Mesendoderm (in vitro differentiated cells): ENCODE measurements around the gene ZAR1L.
A peak's percentile ranks its signal among the peaks of the same experiment; 100 is the strongest.

Source experiments
- DNase-seq: peaks from one replicate; pipeline ENCODE4 v3.0.0; 2013
- H2AK5ac ChIP-seq: 2 replicates; pipeline ENCODE4 v1.6.1; 2013; ENCODE audit warnings: low read length, inconsistent platforms
- H2BK120ac ChIP-seq: 2 replicates; pipeline ENCODE4 v1.6.1; 2013; ENCODE audit warnings: low read depth, mild to moderate bottlenecking, low read length, moderate library complexity, mixed read lengths
- H2BK15ac ChIP-seq: replicated peaks from 2 replicates; pipeline ENCODE4 v1.6.1; 2013; ENCODE audit warnings: low read depth, mild to moderate bottlenecking, moderate library complexity
- H2BK5ac ChIP-seq: 2 replicates; pipeline ENCODE4 v1.6.1; 2013; ENCODE audit warnings: low read length, inconsistent platforms
- H3K18ac ChIP-seq: 2 replicates; pipeline ENCODE4 v1.6.1; 2013; ENCODE audit warnings: mild to moderate bottlenecking, low read length, mixed read lengths
- H3K23ac ChIP-seq: one replicate; pipeline ENCODE4 v1.6.1; 2013; ENCODE audit warnings: low read length
- H3K27ac ChIP-seq: 2 replicates; pipeline ENCODE4 v1.5.1; 2013; ENCODE audit warnings: low read depth, mild to moderate bottlenecking, inconsistent platforms, low read length, moderate library complexity
- H3K27me3 ChIP-seq: 2 replicates; pipeline ENCODE4 v1.6.1; 2013; ENCODE audit warnings: low read length, control low read depth, mild to moderate bottlenecking, inconsistent platforms; ENCODE audit not compliant: insufficient read depth, poor library complexity
- H3K36me3 ChIP-seq: 2 replicates; pipeline ENCODE4 v1.6.1; 2013; ENCODE audit warnings: low read length, inconsistent platforms; ENCODE audit not compliant: control insufficient read depth, insufficient read depth
- H3K4ac ChIP-seq: one replicate; pipeline ENCODE4 v1.6.1; 2013; ENCODE audit warnings: low read depth, mild to moderate bottlenecking, low read length, moderate library complexity
- H3K4me1 ChIP-seq: 2 replicates; pipeline ENCODE4 v1.6.1; 2013; ENCODE audit warnings: low read depth, low read length, inconsistent platforms; ENCODE audit not compliant: control insufficient read depth
- H3K4me2 ChIP-seq: 2 replicates; pipeline ENCODE4 v1.6.1; 2013; ENCODE audit warnings: low read length
- H3K4me3 ChIP-seq: 2 replicates; pipeline ENCODE4 v1.5.1; 2013; ENCODE audit warnings: mild to moderate bottlenecking, low read length
- H3K56ac ChIP-seq: one replicate; pipeline ENCODE4 v1.6.1; 2013; ENCODE audit warnings: low read length
- H3K79me1 ChIP-seq: 2 replicates; pipeline ENCODE4 v1.6.1; 2013; ENCODE audit warnings: low read length, inconsistent platforms
- H3K79me2 ChIP-seq: 2 replicates; pipeline ENCODE4 v1.6.1; 2013; ENCODE audit warnings: mild to moderate bottlenecking, low read length; ENCODE audit not compliant: control insufficient read depth, insufficient read depth
- H3K9ac ChIP-seq: 2 replicates; pipeline ENCODE4 v1.6.1; 2013; ENCODE audit warnings: low read length, inconsistent platforms
- H4K5ac ChIP-seq: one replicate; pipeline ENCODE4 v1.6.1; 2013; ENCODE audit warnings: low read length
- H4K8ac ChIP-seq: one replicate; pipeline ENCODE4 v1.6.1; 2013; ENCODE audit warnings: low read depth, mild to moderate bottlenecking, control low read depth, low read length, moderate library complexity
- WGBS: extraction: QIAGEN DNeasy Blood & Tissue Kit; methylation state at CpG from one replicate; pipeline ENCODE4 v1.1.7; 2013; ENCODE audit warnings: low lambda C conversion rate, missing lambda C conversion rate; ENCODE audit not compliant: insufficient coverage; ENCODE audit errors: extremely low coverage; 5-methylcytosine and 5-hydroxymethylcytosine counted together

The ZAR1L gene

DNA sequence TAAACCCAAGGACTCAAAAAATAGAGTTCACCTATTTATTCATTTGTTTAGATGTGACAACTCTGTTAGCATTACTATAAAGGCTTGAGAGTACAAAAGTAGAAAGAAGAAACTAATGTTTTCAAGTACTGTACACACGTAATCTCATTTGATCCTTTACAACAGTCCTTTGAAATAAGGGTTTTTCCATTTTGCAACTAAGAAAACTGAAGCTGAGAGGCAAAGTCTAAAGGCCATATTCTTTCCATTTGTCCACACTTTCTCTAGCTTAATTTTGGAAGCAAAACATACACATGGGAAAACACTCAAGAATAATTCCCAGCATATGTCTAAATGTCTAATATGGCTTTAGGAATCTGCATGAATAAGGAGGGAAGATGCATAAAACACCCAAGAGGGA lies 34.1 kb downstream of the ZAR1L start:
- H3K4me3 ChIP-seq, result no peak overlapping the region
- H2AK5ac ChIP-seq, result no peak overlapping the region
- H3K79me2 ChIP-seq, result no peaks in the 10 kb centered on the region
- H3K4ac ChIP-seq, result no peak overlapping the region
- no peaks in the 10 kb centered on the region for H3K27me3 ChIP-seq
- no CpG with 5 or more reads among the region's 1 CpG for WGBS
- no peak overlapping the region for H2BK120ac ChIP-seq
- H4K5ac ChIP-seq, result no peak overlapping the region
- no peak overlapping the region for H3K18ac ChIP-seq
- no peak overlapping the region for H3K4me2 ChIP-seq
- no peaks in the 10 kb centered on the region for H3K4me1 ChIP-seq
- DNase-seq, result no peak
- no peak overlapping the region for H3K27ac ChIP-seq
- H3K79me1 ChIP-seq, result no peaks in the 10 kb centered on the region
- no peak overlapping the region for H2BK15ac ChIP-seq
- H3K56ac ChIP-seq, result no peak overlapping the region
- no peak overlapping the region for H2BK5ac ChIP-seq
- H4K8ac ChIP-seq, result no peak overlapping the region
- H3K23ac ChIP-seq, result no peak overlapping the region
- no peak overlapping the region for H3K9ac ChIP-seq
- H3K36me3 ChIP-seq, result no peaks in the 10 kb centered on the region

- no CpG with 5 or more reads among the region's 3 CpGs for WGBS
- peak; percentile 53 for DNase-seq
Observed at GRCh38 chr13:32278426-32278825, 36.7 kb downstream of the ZAR1L start.

GRCh38 chr13:32277839-32278238 lies 37.3 kb downstream of the ZAR1L start:
- no peaks in the 10 kb centered on the region for H3K79me1 ChIP-seq
- H3K4me1 ChIP-seq, result no peaks in the 10 kb centered on the region
- H2AK5ac ChIP-seq, result no peak overlapping the region
- H4K5ac ChIP-seq, result no peak overlapping the region
- DNase-seq, result peak; percentile 13
- no peak overlapping the region for H2BK5ac ChIP-seq
- H3K18ac ChIP-seq, result no peak overlapping the region
- no peak overlapping the region for H4K8ac ChIP-seq
- H3K4me2 ChIP-seq, result no peak overlapping the region
- no peak overlapping the region for H3K56ac ChIP-seq
- H3K23ac ChIP-seq, result no peak overlapping the region
- no peak overlapping the region for H3K27ac ChIP-seq
- H3K27me3 ChIP-seq, result no peaks in the 10 kb centered on the region
- H2BK120ac ChIP-seq, result no peak overlapping the region
- no peak overlapping the region for H3K4me3 ChIP-seq
- no CpG with 5 or more reads among the region's 1 CpG for WGBS
- no peak overlapping the region for H3K4ac ChIP-seq
- H3K9ac ChIP-seq, result no peak overlapping the region
- H3K36me3 ChIP-seq, result no peaks in the 10 kb centered on the region
- H3K79me2 ChIP-seq, result no peaks in the 10 kb centered on the region
- no peak overlapping the region for H2BK15ac ChIP-seq

More at GRCh38 chr13:32278426-32278825, 36.7 kb downstream of the ZAR1L start:
- Histone ChIP-seq H2BK15ac (no peak overlapping the region), H2BK120ac (no peak overlapping the region), H3K27me3 (no peaks in the 10 kb centered on the region), H4K8ac (no peak overlapping the region), H4K5ac (no peak overlapping the region), H3K4me3 (no peak overlapping the region), H3K4me1 (no peaks in the 10 kb centered on the region), H3K27ac (no peak overlapping the region), H3K18ac (no peak overlapping the region), H3K4ac (no peak overlapping the region), H3K23ac (no peak overlapping the region), H2AK5ac (no peak overlapping the region), H3K36me3 (no peaks in the 10 kb centered on the region), H2BK5ac (no peak overlapping the region), H3K56ac (no peak overlapping the region), H3K4me2 (no peak overlapping the region), H3K79me1 (no peaks in the 10 kb centered on the region), H3K9ac (no peak overlapping the region), H3K79me2 (no peaks in the 10 kb centered on the region)

- no peaks in the 10 kb centered on the region for H3K36me3 ChIP-seq
- DNase-seq, result no peak
- no CpG with 5 or more reads among the region's 4 CpGs for WGBS
Observed at GRCh38 chr13:32272021-32272683, 43.0 kb downstream of the ZAR1L start.

DNA sequence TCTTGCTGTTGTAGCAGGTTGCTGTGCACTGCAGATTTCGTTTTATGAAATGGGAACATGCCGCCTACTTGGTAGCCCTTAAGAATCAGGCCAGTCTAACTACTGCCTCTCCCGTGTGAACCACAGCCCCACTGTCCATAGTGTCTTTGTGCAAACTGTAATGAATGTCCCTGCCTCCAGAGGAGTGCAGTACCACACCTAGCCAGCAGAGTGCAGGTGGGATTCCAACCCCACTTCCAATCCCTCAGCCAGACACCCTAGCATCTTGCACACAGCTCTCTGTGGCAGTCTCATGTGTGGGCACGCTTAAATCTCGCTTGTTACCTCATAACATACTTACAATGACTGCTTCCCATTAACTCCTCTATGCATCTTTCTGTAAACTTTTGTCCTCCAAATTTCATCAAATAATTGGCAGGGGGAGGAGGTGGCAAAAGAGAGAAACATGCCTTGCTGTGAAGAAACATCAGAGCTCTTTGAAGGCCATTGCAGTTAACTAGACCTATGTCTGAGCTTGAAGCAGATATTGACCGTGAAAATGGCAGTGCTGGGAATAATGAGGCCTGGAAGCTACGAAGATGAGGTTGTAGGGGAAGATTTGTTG lies 47.2 kb downstream of the ZAR1L start:
- Histone ChIP-seq H4K5ac (no peak overlapping the region), H2BK120ac (no peak overlapping the region), H3K4me2 (no peak overlapping the region), H3K27me3 (no peaks in the 10 kb centered on the region), H2BK15ac (no peak overlapping the region), H2BK5ac (no peak overlapping the region), H3K27ac (no peak overlapping the region), H4K8ac (no peak overlapping the region), H2AK5ac (no peak overlapping the region), H3K56ac (no peak overlapping the region), H3K4me1 (no peaks in the 10 kb centered on the region), H3K36me3 (no peaks in the 10 kb centered on the region), H3K4ac (no peak overlapping the region), H3K23ac (no peak overlapping the region), H3K4me3 (no peak overlapping the region), H3K18ac (no peak overlapping the region), H3K79me1 (no peaks in the 10 kb centered on the region), H3K79me2 (no peaks in the 10 kb centered on the region), H3K9ac (no peak overlapping the region)
- no CpG with 5 or more reads among the region's 7 CpGs for WGBS
- DNase-seq, result peak; percentile 72

More at GRCh38 chr13:32272021-32272683, 43.0 kb downstream of the ZAR1L start:
- no peak overlapping the region for H2AK5ac ChIP-seq
- H3K27ac ChIP-seq, result no peak overlapping the region
- H3K4me1 ChIP-seq, result no peaks in the 10 kb centered on the region
- no peaks in the 10 kb centered on the region for H3K79me2 ChIP-seq
- H2BK15ac ChIP-seq, result no peak overlapping the region
- H3K27me3 ChIP-seq, result no peaks in the 10 kb centered on the region
- H3K9ac ChIP-seq, result no peak overlapping the region
- H3K23ac ChIP-seq, result no peak overlapping the region
- no peak overlapping the region for H3K4me3 ChIP-seq
- no peak overlapping the region for H2BK5ac ChIP-seq
- no peak overlapping the region for H2BK120ac ChIP-seq
- H3K79me1 ChIP-seq, result no peaks in the 10 kb centered on the region
- H3K56ac ChIP-seq, result no peak overlapping the region
- no peak overlapping the region for H3K4me2 ChIP-seq
- H3K4ac ChIP-seq, result no peak overlapping the region
- H3K18ac ChIP-seq, result no peak overlapping the region
- no peak overlapping the region for H4K8ac ChIP-seq
- H4K5ac ChIP-seq, result no peak overlapping the region

- Histone ChIP-seq H3K79me1 (no peaks in the 10 kb centered on the region), H3K4me3 (no peak overlapping the region), H3K18ac (no peak overlapping the region), H4K5ac (no peak overlapping the region), H2BK15ac (no peak overlapping the region), H2AK5ac (no peak overlapping the region), H2BK120ac (no peak overlapping the region), H3K36me3 (no peaks in the 10 kb centered on the region), H4K8ac (no peak overlapping the region), H3K4me1 (no peaks in the 10 kb centered on the region), H3K4me2 (no peak overlapping the region), H3K4ac (no peak overlapping the region), H3K23ac (no peak overlapping the region), H3K9ac (no peak overlapping the region), H3K27me3 (no peaks in the 10 kb centered on the region), H3K79me2 (no peaks in the 10 kb centered on the region), H3K56ac (no peak overlapping the region), H2BK5ac (no peak overlapping the region), H3K27ac (no peak overlapping the region)
- no CpG with 5 or more reads among the region's 1 CpG for WGBS
- DNase-seq, result no peak
Observed at GRCh38 chr13:32266130-32266529, 49.0 kb downstream of the ZAR1L start.
